Small intestine (tissue), 7 donors: ENCODE measurements around the gene RABGAP1. TPM values are rescaled to one million over a fixed set of nuclear protein-coding genes. Genes with fewer than 3 reads are reported as not detected.
A peak's percentile ranks its signal among the peaks of the same experiment; 100 is the strongest.

Experiments
- DNase-seq, 2 donors: peaks; one replicate each; pipeline versions ENCODE4 v3.0.0 to v3.0.0-alpha.2; 2013
- FAIRE-seq: peaks from 2 replicates; lab custom pipeline; 2012; peaks lifted over from hg19 to GRCh38; lab: Jason Lieb, UNC
- H3K27ac ChIP-seq, 3 donors: one replicate each; pipeline ENCODE4 v1.5.1; 2013; ENCODE audit warnings: low read length in 2 of 3, mild to moderate bottlenecking in 2 of 3, control low read depth in 1 of 3, inconsistent platforms in 1 of 3, low read depth in 1 of 3, moderate library complexity in 1 of 3
- H3K27me3 ChIP-seq, 3 donors: one replicate each; pipeline ENCODE4 v1.6.1; 2013; ENCODE audit warnings: low read length in 3 of 3, inconsistent platforms in 1 of 3; ENCODE audit not compliant: control insufficient read depth in 3 of 3, insufficient read depth in 3 of 3
- H3K36me3 ChIP-seq, 3 donors: one replicate each; pipeline ENCODE4 v1.6.1; 2013; ENCODE audit warnings: low read length in 3 of 3, inconsistent platforms in 1 of 3, low read depth in 1 of 3, mild to moderate bottlenecking in 1 of 3, moderate library complexity in 1 of 3; ENCODE audit not compliant: control insufficient read depth in 3 of 3, insufficient read depth in 2 of 3
- H3K4me1 ChIP-seq, 3 donors: one replicate each; pipeline ENCODE4 v1.6.1; 2013; ENCODE audit warnings: low read length in 2 of 3, inconsistent platforms in 1 of 3, low read depth in 1 of 3, mild to moderate bottlenecking in 1 of 3, moderate library complexity in 1 of 3; ENCODE audit not compliant: control insufficient read depth in 3 of 3, insufficient read depth in 2 of 3
- H3K4me3 ChIP-seq, 3 donors: one replicate each; pipeline ENCODE4 v1.5.1; 2013; ENCODE audit warnings: low read length in 3 of 3, control low read depth in 1 of 3, inconsistent platforms in 1 of 3, low read depth in 1 of 3, mild to moderate bottlenecking in 1 of 3, moderate library complexity in 1 of 3
- H3K9me3 ChIP-seq, 2 donors: one replicate each; pipeline ENCODE4 v1.6.1; 2013; ENCODE audit warnings: low read depth in 1 of 2, low read length in 1 of 2; ENCODE audit not compliant: control insufficient read depth in 2 of 2, insufficient read depth in 1 of 2
- WGBS, 3 donors: extraction: QIAGEN DNeasy Blood & Tissue Kit; methylation state at CpG; one replicate each; pipeline ENCODE4 v1.1.7; 2013; 5-methylcytosine and 5-hydroxymethylcytosine counted together
- polyA plus RNA-seq, 4 donors: library from polyadenylated mRNA; stranded (reverse) in 3 of 4; unstranded in 1 of 4; fragments of 200-250 nt in 3 of 4; fragments of 120-200 nt in 1 of 4; gene quantifications; one replicate each; pipeline versions ENCODE4 v1.2.1 to v1.2.3, GENCODE V29; 2013
- donor health status: healthy with polysubstance abuse.
- donor health status: control.
- donor health status: control.
- donor health status: Bipolar disorder and iron deficiency.
- donor health status: healthy.

RABGAP1 gene
- polyA plus RNA-seq, 4 donors: 5.9 to 35.1 (median 8.5) TPM

DNA sequence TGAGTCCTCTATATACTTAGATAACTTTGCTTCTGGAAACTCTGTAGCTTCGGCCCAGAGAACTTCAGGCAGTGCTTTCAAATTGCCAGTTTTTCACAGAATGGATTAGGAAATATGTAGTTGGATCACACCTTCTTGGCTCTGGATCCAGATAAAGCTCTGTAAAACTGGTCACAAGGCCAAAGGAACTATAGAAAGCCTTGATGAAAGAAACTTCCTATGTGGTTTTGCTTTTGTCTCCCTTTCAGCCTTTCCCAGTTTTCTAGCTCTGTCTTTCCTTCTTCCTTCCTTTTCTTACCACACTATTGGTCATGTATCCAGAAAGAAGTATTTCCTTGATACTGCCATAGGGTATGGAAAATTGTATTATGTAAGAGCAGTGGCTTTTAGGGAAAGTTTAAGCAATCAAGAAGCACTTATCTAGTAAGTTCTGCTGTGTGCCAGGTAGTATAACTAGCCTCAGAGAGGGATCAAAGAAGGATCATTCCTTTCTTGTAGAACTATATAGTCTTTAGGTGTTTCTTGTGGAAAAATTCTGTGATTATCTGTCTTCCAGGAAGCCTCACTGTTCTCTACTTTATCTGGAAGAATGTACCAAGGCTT lies 98.9 kb downstream of the RABGAP1 start:
- 80 to 91% (median 83%) methylated on average over 1 of the region's 1 CpG for WGBS, 3 donors
- Histone ChIP-seq H3K27ac (no peak overlapping the region), H3K4me1 (no peaks in the 10 kb centered on the region), H3K9me3 (peaks cover 0 to 3% of the 10 kb centered on the region in 2 donors), H3K36me3 (peaks cover 0 to 6% (median 3%) of the 10 kb centered on the region in 3 donors), H3K27me3 (no peaks in the 10 kb centered on the region), H3K4me3 (no peak overlapping the region)
- FAIRE-seq (no peak), DNase-seq (peak in 1 of 2 donors; percentile 24)

DNA sequence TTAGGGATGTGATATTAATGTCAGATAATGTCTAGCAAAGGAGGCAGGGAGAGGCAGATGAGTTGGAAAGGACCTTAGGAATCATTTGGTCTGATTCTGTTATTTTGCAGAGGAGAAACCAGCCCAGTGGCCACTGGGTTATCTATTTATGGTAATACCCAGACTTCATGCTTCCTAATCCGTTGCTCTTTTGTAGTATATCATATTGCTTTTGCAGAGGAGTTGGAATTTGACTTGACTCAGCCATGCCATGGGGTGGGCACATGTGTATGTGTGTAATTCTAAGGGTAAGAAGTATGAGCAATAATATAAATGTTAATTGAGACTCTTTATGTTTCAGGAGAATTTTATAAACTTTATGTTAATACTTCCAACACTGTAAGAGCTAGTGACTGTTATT lies 100.0 kb downstream of the RABGAP1 start:
- Histone ChIP-seq H3K9me3 (peaks cover 0 to 3% of the 10 kb centered on the region in 2 donors), H3K27me3 (no peaks in the 10 kb centered on the region), H3K27ac (no peak overlapping the region), H3K4me3 (no peak overlapping the region), H3K4me1 (no peaks in the 10 kb centered on the region), H3K36me3 (peaks cover 0 to 2% (median 0%) of the 10 kb centered on the region in 3 donors)
- 69 to 86% (median 74%) methylated on average over 1 of the region's 1 CpG for WGBS, 3 donors
- no peak for FAIRE-seq
- no peak for DNase-seq

DNA sequence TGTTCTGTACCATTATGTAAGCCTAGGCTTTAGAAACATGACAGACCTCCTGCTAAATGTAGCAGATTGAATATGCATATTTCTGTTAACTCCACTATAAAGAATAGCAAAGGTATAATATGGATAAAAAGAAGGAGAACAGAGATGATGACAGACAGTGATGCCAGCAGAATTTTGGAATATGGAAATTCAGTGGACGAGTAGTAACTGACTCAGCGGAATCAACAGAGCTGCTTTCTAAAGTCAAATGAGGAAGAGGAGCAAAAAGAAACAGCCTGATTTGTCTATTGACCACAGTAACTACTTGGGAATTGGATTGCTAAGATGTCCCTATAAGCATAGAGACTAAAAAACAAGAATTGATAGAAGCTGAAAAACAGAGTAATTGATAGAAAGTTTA lies 100.7 kb downstream of the RABGAP1 start:
- 82 to 100% (median 89%) methylated on average over 2 of the region's 2 CpGs for WGBS, 3 donors
- no peak for FAIRE-seq
- H3K27ac ChIP-seq: no peak overlapping the region

DNA sequence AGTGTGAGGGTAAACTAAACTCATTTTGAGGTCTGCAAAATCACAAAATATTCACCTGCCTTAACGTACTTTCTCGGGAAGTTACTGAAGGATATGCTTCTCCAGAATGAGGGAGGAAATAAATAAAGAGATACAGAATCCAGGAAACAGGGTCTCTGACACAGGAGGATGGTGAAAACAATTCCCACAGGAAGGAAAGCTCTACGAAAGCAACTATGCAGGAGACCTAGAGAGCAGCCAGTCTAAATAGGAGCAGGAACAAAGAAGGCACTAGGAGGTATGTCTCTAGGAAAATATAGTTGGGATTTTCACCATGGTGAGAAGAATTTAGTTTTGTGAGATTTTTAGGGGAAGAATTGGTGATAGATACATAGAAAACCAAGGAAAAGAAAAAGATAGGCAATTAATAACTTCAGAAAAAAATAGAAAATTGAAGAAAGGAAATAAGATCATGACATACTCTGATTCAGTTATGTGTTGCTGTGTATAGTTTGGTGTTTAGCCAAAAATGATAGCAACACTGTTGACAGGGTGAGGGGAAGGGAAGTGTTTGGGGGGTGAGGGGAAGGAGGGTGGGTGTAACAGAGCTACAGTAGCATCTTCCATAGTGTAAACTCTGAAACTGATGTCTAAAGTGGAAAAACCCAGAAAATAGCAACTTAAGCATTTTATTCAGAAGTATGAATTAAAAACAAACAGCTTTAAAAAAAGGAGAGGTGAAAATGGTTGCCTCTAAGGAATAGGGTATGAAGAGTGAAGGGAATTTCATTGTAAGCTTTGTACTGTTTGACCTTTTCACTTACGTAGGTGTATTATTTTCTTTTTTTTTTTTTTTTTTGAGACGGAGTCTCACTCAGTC lies 102.5 kb downstream of the RABGAP1 start:
- Histone ChIP-seq H3K4me3 (no peak overlapping the region), H3K9me3 (peaks cover 0 to 3% of the 10 kb centered on the region in 2 donors), H3K27me3 (no peaks in the 10 kb centered on the region), H3K4me1 (no peaks in the 10 kb centered on the region), H3K36me3 (peaks cover 0 to 2% (median 0%) of the 10 kb centered on the region in 3 donors), H3K27ac (no peak overlapping the region)
- 90 to 98% (median 97%) methylated on average over 4 to 5 of the region's 5 CpGs for WGBS, 3 donors
- FAIRE-seq (no peak), DNase-seq (no peak)

More for the DNA sequence above, 100.7 kb downstream of the RABGAP1 start:
- Histone ChIP-seq H3K4me1 (no peaks in the 10 kb centered on the region), H3K9me3 (peaks cover 0 to 3% of the 10 kb centered on the region in 2 donors), H3K4me3 (no peak overlapping the region), H3K27me3 (no peaks in the 10 kb centered on the region), H3K36me3 (peaks cover 0 to 2% (median 0%) of the 10 kb centered on the region in 3 donors)
- DNase-seq: no peak

DNA sequence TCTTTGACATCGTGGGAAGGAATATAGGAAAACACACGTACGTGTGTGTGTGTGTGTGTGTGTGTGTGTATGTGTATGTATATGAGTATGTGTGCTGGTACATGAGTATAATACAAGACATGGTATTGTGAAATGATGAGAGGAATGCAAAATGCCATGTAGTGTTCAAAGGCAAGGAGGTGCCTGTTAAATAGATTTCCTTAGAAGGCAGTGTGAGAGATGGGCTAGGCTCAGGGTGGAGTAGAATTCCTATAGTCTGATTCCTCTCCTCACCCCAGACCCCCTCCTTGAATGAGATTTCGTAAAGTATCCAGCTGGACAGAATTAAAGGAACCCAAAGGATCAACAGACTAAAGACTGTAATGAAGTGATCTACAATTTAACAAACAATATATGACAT lies 103.8 kb downstream of the RABGAP1 start:
- H3K4me1 ChIP-seq: peaks cover 0 to 2% (median 0%) of the 10 kb centered on the region in 3 donors
- DNase-seq (no peak), FAIRE-seq (no peak)
- H3K36me3 ChIP-seq: peaks cover 0 to 2% (median 0%) of the 10 kb centered on the region in 3 donors
- H3K27me3 ChIP-seq: no peaks in the 10 kb centered on the region
- WGBS, 3 donors: 74 to 95% (median 89%) methylated on average over 4 of the region's 4 CpGs
- H3K4me3 ChIP-seq: no peak overlapping the region
- H3K9me3 ChIP-seq: peaks cover 0 to 3% of the 10 kb centered on the region in 2 donors
- H3K27ac ChIP-seq: peak overlapping the region in 1 of 3 donors; percentile 20

DNA sequence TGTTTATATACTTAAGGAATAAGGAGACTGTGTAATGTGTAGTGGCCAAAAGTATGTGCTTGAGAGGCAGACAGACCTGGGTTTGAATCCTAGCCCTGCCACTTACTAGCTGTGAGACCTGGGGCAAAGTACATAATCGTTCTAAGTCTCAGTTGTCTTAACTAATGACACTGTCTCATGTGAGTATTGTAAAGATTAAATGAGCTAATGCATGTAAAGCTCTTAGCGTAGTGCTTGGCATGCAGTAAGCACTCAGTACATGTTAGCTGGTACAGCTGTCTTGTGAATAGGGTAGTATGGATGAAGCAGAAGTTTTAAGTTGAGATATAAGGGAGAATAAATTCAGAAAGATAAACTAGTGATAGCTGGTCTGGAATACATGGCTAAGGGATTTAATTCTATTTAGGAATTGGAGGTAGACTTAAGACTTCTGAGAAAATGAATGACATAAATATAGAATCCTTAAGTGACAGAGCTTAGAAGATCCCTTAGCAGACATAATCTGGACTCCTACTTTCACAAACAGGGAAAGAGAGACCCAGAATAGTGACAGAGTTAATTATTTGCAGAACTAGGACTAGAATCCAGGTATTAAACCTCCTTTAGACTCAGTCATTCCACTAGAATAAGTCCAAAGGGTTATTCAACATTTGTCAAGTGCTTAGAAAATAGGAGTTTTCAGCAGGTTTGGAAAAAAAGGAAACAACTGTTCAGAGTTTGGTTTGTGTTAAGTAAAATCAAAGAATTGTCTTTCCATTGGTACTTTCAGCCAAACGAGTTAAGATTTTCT lies 105.8 kb downstream of the RABGAP1 start:
- no peak overlapping the region for H3K4me3 ChIP-seq
- H3K27ac ChIP-seq: peak overlapping the region in 1 of 3 donors; percentile 27
- FAIRE-seq: no peak
- 45 to 64% (median 57%) methylated on average over 3 of the region's 3 CpGs for WGBS, 3 donors
- H3K9me3 ChIP-seq: peaks cover 0 to 3% of the 10 kb centered on the region in 2 donors
- peaks cover 0 to 2% (median 0%) of the 10 kb centered on the region in 3 donors for H3K36me3 ChIP-seq
- peak; percentile 45 to 52 for DNase-seq
- H3K27me3 ChIP-seq: no peaks in the 10 kb centered on the region
- peaks cover 0 to 3% (median 3%) of the 10 kb centered on the region in 3 donors for H3K4me1 ChIP-seq

DNA sequence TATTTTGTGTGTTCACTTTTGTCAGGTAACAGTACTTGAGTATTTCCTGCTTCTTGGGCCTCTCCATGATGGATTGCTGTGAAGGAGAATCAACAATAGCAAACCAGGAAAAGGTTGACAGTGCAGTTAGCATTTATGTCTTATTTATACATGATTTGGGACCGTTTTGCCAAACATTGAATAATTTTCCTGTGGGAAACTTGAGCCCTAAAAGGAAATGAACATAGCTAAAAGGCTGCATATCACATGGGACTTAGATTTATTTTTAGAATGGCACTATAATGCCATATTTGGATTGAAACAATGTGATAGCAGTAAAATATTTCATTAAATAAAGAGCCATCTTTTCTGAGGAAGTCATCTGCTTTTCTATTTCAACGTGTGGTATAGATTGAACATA lies 107.9 kb downstream of the RABGAP1 start:
- H3K36me3 ChIP-seq: peaks cover 0 to 4% (median 0%) of the 10 kb centered on the region in 3 donors
- peaks cover 0 to 3% (median 3%) of the 10 kb centered on the region in 3 donors for H3K4me1 ChIP-seq
- H3K27ac ChIP-seq: peak overlapping the region in 1 of 3 donors; percentile 12
- no peak for FAIRE-seq
- DNase-seq: no peak
- WGBS, 3 donors: 39 to 56% (median 51%) methylated on average over 2 of the region's 2 CpGs
- H3K4me3 ChIP-seq: no peak overlapping the region
- no peaks in the 10 kb centered on the region for H3K27me3 ChIP-seq
- no peaks in the 10 kb centered on the region for H3K9me3 ChIP-seq
